GF-D8 (cell line): Measurements from ENCODE around the gene SGK2.

Source experiments
- DNase-seq: peaks from one replicate; lab custom pipeline; 2025; lab: John Stamatoyannopoulos, UW

Gene SGK2

GRCh38 chr20:43558412-43559146, at the start of gene SGK2:
Gene SGK2 (plus strand): TSS chr20:43559027. CDS start chr20:43566496, 7,469 bp downstream.
- no peak for DNase-seq

GRCh38 chr20:43511879-43512278, 46.9 kb upstream of the SGK2 start:
- DNase-seq: no peak

- no peak for DNase-seq
Measured at GRCh38 chr20:43513372-43513930, 45.4 kb upstream of the SGK2 start.

GRCh38 chr20:43513931-43514647, 44.7 kb upstream of the SGK2 start:
- peak; percentile 92 for DNase-seq

- no peak for DNase-seq
Measured at GRCh38 chr20:43514648-43514999, 44.2 kb upstream of the SGK2 start.

- DNase-seq: no peak
Measured at GRCh38 chr20:43515628-43516027, 43.2 kb upstream of the SGK2 start.

GRCh38 chr20:43516251-43516824, 42.5 kb upstream of the SGK2 start:
- DNase-seq: no peak

- DNase-seq: no peak
Measured at GRCh38 chr20:43520074-43520630, 38.7 kb upstream of the SGK2 start.

- no peak for DNase-seq
Measured at GRCh38 chr20:43525021-43525420, 33.8 kb upstream of the SGK2 start.

GRCh38 chr20:43528258-43528875, 30.5 kb upstream of the SGK2 start:
- no peak for DNase-seq

- no peak for DNase-seq
Measured at GRCh38 chr20:43529051-43529450, 29.8 kb upstream of the SGK2 start.

GRCh38 chr20:43529457-43530153, 29.2 kb upstream of the SGK2 start:
- no peak for DNase-seq

- no peak for DNase-seq
Measured at GRCh38 chr20:43530321-43531090, 28.3 kb upstream of the SGK2 start.

- no peak for DNase-seq
Measured at GRCh38 chr20:43531091-43531443, 27.8 kb upstream of the SGK2 start.

- no peak for DNase-seq
Measured at GRCh38 chr20:43532416-43533055, 26.3 kb upstream of the SGK2 start.

GRCh38 chr20:43533060-43533459, 25.8 kb upstream of the SGK2 start:
- no peak for DNase-seq

GRCh38 chr20:43534016-43534415, 24.8 kb upstream of the SGK2 start:
- DNase-seq: no peak

- no peak for DNase-seq
Measured at GRCh38 chr20:43534791-43535350, 24.0 kb upstream of the SGK2 start.

GRCh38 chr20:43535370-43536004, 23.3 kb upstream of the SGK2 start:
- DNase-seq: no peak
